HepG2 (cell line): ENCODE data around the gene MYO5A. TPM values are rescaled to one million over a fixed set of nuclear protein-coding genes. Genes with fewer than 3 reads are reported as not detected.

Experiments used
- ARID5B ChIP-seq: IDR thresholded peaks from 2 replicates; pipeline ENCODE4 v1.4.0; 2020; ENCODE audit warnings: mild to moderate bottlenecking, missing genetic modification reagents
- E2F5 ChIP-seq: sonication (generic); formaldehyde crosslinking; conservative IDR thresholded peaks from 2 replicates; pipeline ENCODE4 v1.4.0; 2020; ENCODE audit warnings: missing genetic modification reagents
- ETV5 ChIP-seq: IDR thresholded peaks from 2 replicates; pipeline ENCODE4 v1.6.1; 2018; ENCODE audit warnings: missing biosample characterization, missing genetic modification reagents, inconsistent platforms, borderline replicate concordance
- HMGA1 ChIP-seq: sonication (generic); formaldehyde crosslinking; conservative IDR thresholded peaks from 2 replicates; pipeline ENCODE4 v1.4.0; 2020; ENCODE audit warnings: missing genetic modification reagents
- KLF9 ChIP-seq: IDR thresholded peaks from 2 replicates; pipeline ENCODE4 v1.6.1; 2016; ENCODE audit warnings: low read depth
- KMT2B ChIP-seq: IDR thresholded peaks from 2 replicates; pipeline ENCODE4 v1.6.1; 2016; ENCODE audit warnings: missing genetic modification reagents, missing compliant biosample characterization
- MEIS1 ChIP-seq: sonication (generic); formaldehyde crosslinking; IDR thresholded peaks from 2 replicates; pipeline ENCODE4 v1.9.0; 2021; ENCODE audit warnings: mild to moderate bottlenecking, missing genetic modification reagents, moderate library complexity, borderline replicate concordance
- MTA1 ChIP-seq: sonication (generic); formaldehyde crosslinking; IDR thresholded peaks from 2 replicates; pipeline ENCODE4 v1.4.0; 2020; ENCODE audit warnings: missing genetic modification reagents, mild to moderate bottlenecking, borderline replicate concordance
- MXD1 ChIP-seq: sonication (generic); formaldehyde crosslinking; IDR thresholded peaks from 2 replicates; pipeline ENCODE4 v1.4.0; 2020; ENCODE audit warnings: mild to moderate bottlenecking, missing genetic modification reagents
- MXI1 ChIP-seq: IDR thresholded peaks from 3 replicates; pipeline ENCODE4 v1.6.1; 2012; ENCODE audit warnings: low read depth, low read length, inconsistent platforms, borderline replicate concordance
- NFE2L2 ChIP-seq: fragments of 150-350 bp; IDR thresholded peaks from 2 replicates; pipeline ENCODE4 v1.6.1; 2014; ENCODE audit warnings: low read length
- NR1H2 ChIP-seq: sonication (generic); formaldehyde crosslinking; IDR thresholded peaks from 2 replicates; pipeline ENCODE4 v1.8.1; 2022; ENCODE audit warnings: low read depth, missing genetic modification reagents, borderline replicate concordance
- RNF219 ChIP-seq: sonication (generic); formaldehyde crosslinking; IDR thresholded peaks from 2 replicates; pipeline ENCODE4 v1.5.0; 2020; ENCODE audit warnings: mild to moderate bottlenecking, missing genetic modification reagents
- TAF1 ChIP-seq: sonication (generic); formaldehyde crosslinking; IDR thresholded peaks from 2 replicates; pipeline ENCODE4 v1.4.0; 2020; ENCODE audit warnings: missing genetic modification reagents
- TBX2 ChIP-seq: sonication (generic); formaldehyde crosslinking; IDR thresholded peaks from 2 replicates; pipeline ENCODE4 v1.5.0; 2020; ENCODE audit warnings: missing genetic modification reagents, mild to moderate bottlenecking, borderline replicate concordance
- THAP11 ChIP-seq: IDR thresholded peaks from 2 replicates; pipeline ENCODE4 v1.6.1; 2016; ENCODE audit warnings: missing biosample characterization, missing genetic modification reagents
- THRA ChIP-seq: sonication (generic); formaldehyde crosslinking; IDR thresholded peaks from 2 replicates; pipeline ENCODE4 v1.4.0; 2020; ENCODE audit warnings: missing genetic modification reagents, borderline replicate concordance
- ZNF180 ChIP-seq: sonication (generic); formaldehyde crosslinking; IDR thresholded peaks from 2 replicates; pipeline ENCODE4 v1.4.0; 2020; ENCODE audit warnings: low read depth, missing genetic modification reagents, borderline replicate concordance
- ZNF225 ChIP-seq: sonication (generic); formaldehyde crosslinking; IDR thresholded peaks from 2 replicates; pipeline ENCODE4 v1.4.0; 2020; ENCODE audit warnings: mild to moderate bottlenecking, missing genetic modification reagents
- ZNF839 ChIP-seq: sonication (generic); formaldehyde crosslinking; IDR thresholded peaks from 2 replicates; pipeline ENCODE4 v1.4.0; 2020; ENCODE audit warnings: missing genetic modification reagents, mild to moderate bottlenecking, borderline replicate concordance
- ZSCAN12 ChIP-seq: sonication (generic); formaldehyde crosslinking; IDR thresholded peaks from 2 replicates; pipeline ENCODE4 v1.9.0; 2021; ENCODE audit warnings: mild to moderate bottlenecking, missing genetic modification reagents
- polyA plus RNA-seq, 8 experiments: library from polyadenylated mRNA; depleted of rRNA in 3 of 8; stranded (reverse) in 7 of 8; unstranded in 1 of 8; fragments of >200 nt; fragmentation: Illumina TruSeq in 4 of 8; extraction: Trizol in 4 of 8; gene quantifications; 2 replicates each; pipeline versions ENCODE4 v1.2.1 to v1.2.3, GENCODE V29; 2011 to 2016; ENCODE audit warnings: low read depth in 4 of 8, missing spikeins in 1 of 8, mixed read lengths in 1 of 8; ENCODE audit not compliant: insufficient read depth in 1 of 8
- total RNA-seq, 5 experiments: library from RNA; depleted of rRNA; stranded (reverse); fragments of >200 nt; fragmentation: Illumina TruSeq; extraction: Trizol; gene quantifications; 2 replicates each; pipeline ENCODE4 v1.2.3, GENCODE V29; 2016; ENCODE audit warnings: low read depth in 1 of 5

MYO5A gene
- total and polyA plus RNA-seq, 2 of the 13 experiments (the other 11 are each of a cell fraction or from before 2014, with no cell fraction given): 2.8 to 4.8 TPM

DNA sequence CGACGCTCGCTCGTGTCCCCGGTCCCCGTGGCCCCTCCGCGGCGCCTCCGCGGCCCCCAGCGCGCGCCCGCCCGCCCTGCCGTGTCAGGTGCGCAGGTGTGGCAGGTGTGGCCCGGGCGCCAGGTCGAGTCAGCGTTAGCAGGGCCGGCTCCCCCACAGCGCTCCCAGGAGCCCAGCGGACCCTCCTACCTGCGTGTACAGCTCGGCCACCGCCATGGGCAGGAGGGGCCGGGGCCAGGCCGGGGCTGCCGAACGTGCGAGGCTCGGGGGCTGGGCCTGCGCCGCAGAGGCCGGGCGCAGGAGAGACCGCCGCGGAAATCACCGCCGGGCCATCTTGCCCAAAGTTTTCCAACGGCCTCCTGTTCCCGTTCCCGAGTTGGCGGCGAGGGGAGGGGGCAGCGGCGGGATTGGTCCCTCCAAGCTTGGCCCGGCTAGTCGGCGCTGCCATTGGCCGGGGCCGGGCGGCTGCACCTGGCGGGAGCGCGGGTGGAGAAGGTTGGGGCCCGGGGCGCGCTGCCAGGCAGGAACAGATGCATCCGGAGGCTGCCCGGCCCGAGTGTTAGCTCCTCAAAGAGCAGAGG, 233.2 kb downstream of the MYO5A start, which contains the start of gene MYO5C (continued):
- TF ChIP-seq MTA1 (peak; percentile 48; the same call in 1 of the 2 replicates), ZNF225 (0 out of 2 replicates have a peak, but pooled peaks have one; percentile 49), ZSCAN12 (CRISPR knock-in tag) (no peak), KMT2B (peak; percentile 62; the same call in 1 of the 2 replicates), HMGA1 (no peak), ETV5 (CRISPR knock-in tag) (peak; percentile 59; the same call in 1 of the 2 replicates), THRA (CRISPR knock-in tag) (no peak), THAP11 (CRISPR knock-in tag) (peak; percentile 38; the same call in 1 of the 2 replicates), MXI1 (peak; percentile 21; the same call in 1 of the 3 replicates), KLF9 (CRISPR knock-in tag) (0 out of 2 replicates have a peak, but pooled peaks have one; percentile 44), MXD1 (CRISPR knock-in tag) (peak; percentile 77; the same call in 1 of the 2 replicates), TBX2 (CRISPR knock-in tag) (peak; percentile 42; the same call in 1 of the 2 replicates), TAF1 (CRISPR knock-in tag) (peak; percentile 80), E2F5 (CRISPR knock-in tag) (peak; percentile 84; the same call in 1 of the 2 replicates), ZNF839 (CRISPR knock-in tag) (no peak), MEIS1 (CRISPR knock-in tag) (no peak), NR1H2 (CRISPR knock-in tag) (peak; percentile 69; the same call in 1 of the 2 replicates), ZNF180 (CRISPR knock-in tag) (no peak), RNF219 (CRISPR knock-in tag) (no peak), NFE2L2 (no peak), ARID5B (CRISPR knock-in tag) (peak; percentile 33; the same call in 1 of the 2 replicates)
